ENCODE results near the gene ATRIP.

ATRIP gene

DNA sequence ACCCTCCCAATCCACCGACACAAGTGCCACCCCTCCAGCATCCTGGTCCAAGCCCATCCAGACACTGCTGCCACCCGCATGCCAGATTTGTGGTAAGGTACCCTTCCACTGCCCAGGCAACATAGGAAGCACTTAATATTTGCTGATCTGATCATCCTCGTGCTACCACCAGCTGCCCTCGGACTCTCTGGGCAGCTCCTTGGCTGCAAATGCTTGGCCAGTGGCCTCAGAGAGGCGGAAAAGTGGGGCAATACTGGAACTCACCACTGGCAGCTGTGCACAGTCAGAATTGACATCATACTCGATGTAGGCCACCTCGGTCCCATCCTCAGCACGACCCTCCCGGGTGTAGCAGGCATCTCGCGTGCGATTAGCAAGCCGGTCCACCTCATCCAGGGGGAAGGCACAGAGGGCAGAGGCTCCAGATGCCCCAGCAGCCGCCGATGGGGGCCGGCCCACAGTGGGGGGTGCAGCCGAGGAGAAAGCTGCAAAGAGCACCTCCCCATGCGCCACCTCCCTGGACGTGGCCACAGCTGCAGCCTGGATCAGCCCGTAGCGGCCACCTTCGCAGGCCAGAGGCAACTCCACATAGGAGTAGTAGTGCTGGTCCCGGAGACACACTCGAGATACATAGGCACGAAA lies 23.2 kb upstream of the ATRIP start:
- Histone ChIP-seq H3K4me2 (ENCODE audit: low read length) (no peak overlapping the region), H3K4me3 (ENCODE audit: low read depth, low read length, poor library complexity, severe bottlenecking) (no peak overlapping the region)

DNA sequence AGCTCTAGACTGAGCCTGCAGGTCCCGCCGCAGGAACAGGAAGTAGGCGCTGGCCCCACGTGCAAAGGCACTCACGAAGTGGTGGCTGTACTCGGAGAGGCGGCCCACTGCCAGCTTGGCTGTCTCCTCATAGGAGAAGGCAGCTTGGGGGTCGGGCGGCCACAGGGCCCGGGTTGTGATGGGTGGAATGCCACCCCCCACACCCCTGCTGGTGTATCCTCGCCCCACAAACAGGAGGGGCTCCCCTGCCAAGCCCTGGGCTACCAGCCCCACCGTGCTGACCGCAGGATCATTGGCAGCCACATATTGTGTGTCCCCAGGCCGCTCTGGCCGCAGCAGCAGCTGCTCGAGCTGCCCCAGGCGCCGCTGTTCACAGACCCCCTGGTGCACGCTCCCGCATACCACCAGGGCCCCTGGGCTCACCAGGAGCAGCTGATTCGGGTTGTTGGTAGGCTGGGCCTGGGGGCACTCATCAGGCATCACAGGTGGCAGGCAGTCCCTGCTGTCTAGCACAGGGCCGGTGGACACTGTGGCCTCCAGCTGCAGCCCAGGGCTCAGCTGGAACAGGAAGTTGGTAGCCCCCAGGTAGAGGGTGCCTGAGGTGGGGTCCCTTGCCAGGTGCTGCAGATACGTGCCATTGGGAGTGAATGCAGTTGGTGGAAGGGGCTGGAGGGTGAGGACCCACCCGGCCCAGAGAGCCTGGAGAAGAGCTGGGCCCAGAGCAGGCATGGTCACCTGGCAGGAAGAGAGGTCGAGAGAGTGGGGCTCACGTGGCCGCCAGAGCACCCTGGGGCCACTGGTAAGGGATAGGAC lies 22.4 kb upstream of the ATRIP start:
- Histone ChIP-seq H3K9me2 (ENCODE audit: low read depth, low read length) (no peaks in the 10 kb centered on the region), H3K9me3 (ENCODE audit: low read length) (no peaks in the 10 kb centered on the region), H3K27me3 (ENCODE audit: insufficient read depth, low read length) (no peaks in the 10 kb centered on the region; the same call in 1 of the 2 replicates), H3K27ac (ENCODE audit: low read depth, low read length, poor library complexity, severe bottlenecking) (no peak overlapping the region), H3K36me3 (ENCODE audit: insufficient read depth, low read length) (no peaks in the 10 kb centered on the region), H3K4me3 (ENCODE audit: low read depth, low read length, poor library complexity, severe bottlenecking) (no peak overlapping the region), H3F3A (ENCODE audit: insufficient read depth, low read length) (no peaks in the 10 kb centered on the region), H4K20me1 (ENCODE audit: insufficient read depth, low read length) (no peaks in the 10 kb centered on the region), H2AFZ (ENCODE audit: low read length) (no peak overlapping the region), H3K79me2 (ENCODE audit: insufficient read depth, low read length) (no peaks in the 10 kb centered on the region), H3K4me2 (ENCODE audit: low read length) (no peak overlapping the region), H3K9ac (ENCODE audit: low read length) (no peak overlapping the region), H3K4me1 (ENCODE audit: insufficient read depth, low read length, severe bottlenecking) (peaks cover 4% of the 10 kb centered on the region)
- TF ChIP-seq EZH2 (IDR thresholded peaks at IDR 0.05; ENCODE audit: borderline replicate concordance, low read length), result no peak
- TF ChIP-seq, protein P1, sequence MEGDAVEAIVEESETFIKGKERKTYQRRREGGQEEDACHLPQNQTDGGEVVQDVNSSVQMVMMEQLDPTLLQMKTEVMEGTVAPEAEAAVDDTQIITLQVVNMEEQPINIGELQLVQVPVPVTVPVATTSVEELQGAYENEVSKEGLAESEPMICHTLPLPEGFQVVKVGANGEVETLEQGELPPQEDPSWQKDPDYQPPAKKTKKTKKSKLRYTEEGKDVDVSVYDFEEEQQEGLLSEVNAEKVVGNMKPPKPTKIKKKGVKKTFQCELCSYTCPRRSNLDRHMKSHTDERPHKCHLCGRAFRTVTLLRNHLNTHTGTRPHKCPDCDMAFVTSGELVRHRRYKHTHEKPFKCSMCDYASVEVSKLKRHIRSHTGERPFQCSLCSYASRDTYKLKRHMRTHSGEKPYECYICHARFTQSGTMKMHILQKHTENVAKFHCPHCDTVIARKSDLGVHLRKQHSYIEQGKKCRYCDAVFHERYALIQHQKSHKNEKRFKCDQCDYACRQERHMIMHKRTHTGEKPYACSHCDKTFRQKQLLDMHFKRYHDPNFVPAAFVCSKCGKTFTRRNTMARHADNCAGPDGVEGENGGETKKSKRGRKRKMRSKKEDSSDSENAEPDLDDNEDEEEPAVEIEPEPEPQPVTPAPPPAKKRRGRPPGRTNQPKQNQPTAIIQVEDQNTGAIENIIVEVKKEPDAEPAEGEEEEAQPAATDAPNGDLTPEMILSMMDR (IDR thresholded peaks at IDR 0.05; ENCODE audit: low read length), result no peak

More for the DNA sequence above, 23.2 kb upstream of the ATRIP start:
- Histone ChIP-seq H3K36me3 (ENCODE audit: insufficient read depth, low read length) (no peaks in the 10 kb centered on the region), H3K79me2 (ENCODE audit: insufficient read depth, low read length) (no peaks in the 10 kb centered on the region), H4K20me1 (ENCODE audit: insufficient read depth, low read length) (no peaks in the 10 kb centered on the region), H3K27me3 (ENCODE audit: insufficient read depth, low read length) (no peaks in the 10 kb centered on the region; the same call in 1 of the 2 replicates), H3K9ac (ENCODE audit: low read length) (no peak overlapping the region), H3K4me1 (ENCODE audit: insufficient read depth, low read length, severe bottlenecking) (no peaks in the 10 kb centered on the region), H3K9me3 (ENCODE audit: low read length) (no peaks in the 10 kb centered on the region), H3F3A (ENCODE audit: insufficient read depth, low read length) (no peaks in the 10 kb centered on the region), H3K9me2 (ENCODE audit: low read depth, low read length) (no peaks in the 10 kb centered on the region), H2AFZ (ENCODE audit: low read length) (no peak overlapping the region), H3K27ac (ENCODE audit: low read depth, low read length, poor library complexity, severe bottlenecking) (no peak overlapping the region)
- TF ChIP-seq, protein P1 (IDR thresholded peaks at IDR 0.05; ENCODE audit: low read length), result no peak
- TF ChIP-seq EZH2 (IDR thresholded peaks at IDR 0.05; ENCODE audit: borderline replicate concordance, low read length), result no peak

DNA sequence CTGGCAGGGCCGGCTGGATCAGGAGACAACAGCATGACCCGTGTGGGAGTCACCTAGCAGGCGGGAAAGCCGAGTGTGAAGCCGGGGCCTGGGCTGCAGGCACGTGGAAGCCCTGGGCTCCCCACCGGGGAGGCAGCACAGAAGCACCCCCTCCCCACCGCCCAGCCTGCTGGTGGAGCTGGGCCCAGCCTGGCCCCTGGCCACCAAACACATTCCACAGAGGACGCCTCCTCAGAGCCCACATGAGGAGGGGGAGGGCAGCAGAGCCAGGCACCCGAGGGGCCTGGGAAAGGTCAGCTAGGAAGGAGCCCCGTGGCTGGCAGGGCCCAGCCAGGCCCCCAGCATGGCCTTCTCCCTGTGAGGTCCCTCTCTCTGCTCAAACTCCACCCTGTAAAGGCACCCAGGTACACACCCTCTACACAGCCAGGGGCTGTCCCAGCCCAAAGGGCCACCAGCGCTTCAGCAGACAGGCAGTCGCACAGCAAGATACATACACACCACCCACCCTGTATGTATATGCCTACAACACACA lies 21.2 kb upstream of the ATRIP start:
- no peak overlapping the region for H3K4me3 ChIP-seq (ENCODE audit: low read depth, low read length, poor library complexity, severe bottlenecking)
- H3K9ac ChIP-seq (ENCODE audit: low read length), result no peak overlapping the region
- no peaks in the 10 kb centered on the region for H3K9me2 ChIP-seq (ENCODE audit: low read depth, low read length)
- no peaks in the 10 kb centered on the region; the same call in 1 of the 2 replicates for H3K27me3 ChIP-seq (ENCODE audit: insufficient read depth, low read length)
- no peak overlapping the region for H3K27ac ChIP-seq (ENCODE audit: low read depth, low read length, poor library complexity, severe bottlenecking)
- H3F3A ChIP-seq (ENCODE audit: insufficient read depth, low read length), result no peaks in the 10 kb centered on the region
- H3K4me1 ChIP-seq (ENCODE audit: insufficient read depth, low read length, severe bottlenecking), result peaks cover 11% of the 10 kb centered on the region
- H2AFZ ChIP-seq (ENCODE audit: low read length), result no peak overlapping the region
- TF ChIP-seq, protein P1 (IDR thresholded peaks at IDR 0.05; ENCODE audit: low read length), result no peak
- TF ChIP-seq EZH2 (IDR thresholded peaks at IDR 0.05; ENCODE audit: borderline replicate concordance, low read length), result no peak
- H4K20me1 ChIP-seq (ENCODE audit: insufficient read depth, low read length), result no peaks in the 10 kb centered on the region
- no peaks in the 10 kb centered on the region for H3K36me3 ChIP-seq (ENCODE audit: insufficient read depth, low read length)
- no peaks in the 10 kb centered on the region for H3K79me2 ChIP-seq (ENCODE audit: insufficient read depth, low read length)
- H3K9me3 ChIP-seq (ENCODE audit: low read length), result no peaks in the 10 kb centered on the region
- no peak overlapping the region for H3K4me2 ChIP-seq (ENCODE audit: low read length)

Measured in OCI-LY1 (cell line).